ENCODE measurements around the gene MRPS2.

Gene MRPS2

GRCh38 chr9:135468854-135469521, 31.5 kb upstream of the MRPS2 start:
- H3K9me3 ChIP-seq (ENCODE audit: control insufficient read depth in 1 of 2, low read length in 2 of 2) = no peaks in the 10 kb centered on the region
- peaks cover 0 to 4% of the 10 kb centered on the region in 2 donors for H3K27me3 ChIP-seq (ENCODE audit: control insufficient read depth in 1 of 2, insufficient read depth in 2 of 2, low read length in 2 of 2)
- no peaks in the 10 kb centered on the region for H3K36me3 ChIP-seq (ENCODE audit: control insufficient read depth in 1 of 2, insufficient read depth in 2 of 2, low read length in 2 of 2)
- H3K4me1 ChIP-seq (ENCODE audit: control insufficient read depth in 1 of 2, insufficient read depth in 2 of 2, low read length in 2 of 2) = peaks cover 0 to 3% of the 10 kb centered on the region in 2 donors
- peak overlapping the region in 1 of 2 donors; percentile 43 for H3K4me3 ChIP-seq (ENCODE audit: low read depth in 1 of 2, low read length in 2 of 2)
- no peak overlapping the region for H3K27ac ChIP-seq (ENCODE audit: low read depth, low read length)
- H3K9ac ChIP-seq (ENCODE audit: low read depth in 1 of 2, low read length in 2 of 2) = no peak overlapping the region

GRCh38 chr9:135471791-135472640, 28.5 kb upstream of the MRPS2 start:
- Histone ChIP-seq H3K9ac (ENCODE audit: low read depth in 1 of 2, low read length in 2 of 2) (no peak overlapping the region), H3K27me3 (ENCODE audit: control insufficient read depth in 1 of 2, insufficient read depth in 2 of 2, low read length in 2 of 2) (peaks cover 0 to 4% of the 10 kb centered on the region in 2 donors)

DNA sequence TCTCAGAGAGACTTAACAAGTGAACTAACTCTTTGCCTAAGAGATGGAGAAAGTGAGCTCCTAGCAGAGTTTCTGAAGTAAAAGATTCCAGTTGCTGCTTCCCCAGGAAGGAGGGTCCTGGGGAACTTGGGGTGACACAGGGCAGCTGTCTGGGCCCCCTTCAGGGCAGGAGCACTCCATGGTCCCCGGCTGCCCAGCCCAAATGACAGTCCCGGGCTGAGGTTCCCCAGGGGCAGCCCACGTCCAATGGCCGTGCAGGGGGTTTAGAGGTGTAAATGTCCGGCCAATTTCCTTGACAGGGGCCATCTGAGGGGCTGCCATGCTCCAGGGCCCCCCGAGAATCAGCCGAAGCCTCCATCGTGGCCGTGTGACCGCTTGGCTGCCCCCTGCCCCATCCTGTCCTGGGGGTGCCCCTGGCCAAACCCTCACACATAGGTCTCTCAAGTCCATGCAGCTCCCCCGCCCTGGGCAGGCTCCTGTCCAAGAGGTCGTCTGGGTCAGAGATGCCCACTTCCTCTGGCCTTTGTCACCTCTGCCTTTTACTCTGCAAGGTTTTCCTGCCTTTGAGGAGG, 26.4 kb upstream of the MRPS2 start:
- no peaks in the 10 kb centered on the region for H3K36me3 ChIP-seq (ENCODE audit: control insufficient read depth in 1 of 2, insufficient read depth in 2 of 2, low read length in 2 of 2)
- H3K27ac ChIP-seq (ENCODE audit: low read depth, low read length) = no peak overlapping the region
- no peaks in the 10 kb centered on the region for H3K9me3 ChIP-seq (ENCODE audit: control insufficient read depth in 1 of 2, low read length in 2 of 2)
- H3K27me3 ChIP-seq (ENCODE audit: control insufficient read depth in 1 of 2, insufficient read depth in 2 of 2, low read length in 2 of 2) = peaks cover 0 to 4% of the 10 kb centered on the region in 2 donors
- H3K9ac ChIP-seq (ENCODE audit: low read depth in 1 of 2, low read length in 2 of 2) = no peak overlapping the region
- peaks cover 3 to 4% of the 10 kb centered on the region in 2 donors for H3K4me1 ChIP-seq (ENCODE audit: control insufficient read depth in 1 of 2, insufficient read depth in 2 of 2, low read length in 2 of 2)
- no peak overlapping the region for H3K4me3 ChIP-seq (ENCODE audit: low read depth in 1 of 2, low read length in 2 of 2)

More at GRCh38 chr9:135471791-135472640, 28.5 kb upstream of the MRPS2 start:
- no peak overlapping the region for H3K4me3 ChIP-seq (ENCODE audit: low read depth in 1 of 2, low read length in 2 of 2)
- H3K27ac ChIP-seq (ENCODE audit: low read depth, low read length) = no peak overlapping the region
- H3K36me3 ChIP-seq (ENCODE audit: control insufficient read depth in 1 of 2, insufficient read depth in 2 of 2, low read length in 2 of 2) = no peaks in the 10 kb centered on the region
- no peaks in the 10 kb centered on the region for H3K9me3 ChIP-seq (ENCODE audit: control insufficient read depth in 1 of 2, low read length in 2 of 2)
- peaks cover 0 to 3% of the 10 kb centered on the region in 2 donors for H3K4me1 ChIP-seq (ENCODE audit: control insufficient read depth in 1 of 2, insufficient read depth in 2 of 2, low read length in 2 of 2)

DNA sequence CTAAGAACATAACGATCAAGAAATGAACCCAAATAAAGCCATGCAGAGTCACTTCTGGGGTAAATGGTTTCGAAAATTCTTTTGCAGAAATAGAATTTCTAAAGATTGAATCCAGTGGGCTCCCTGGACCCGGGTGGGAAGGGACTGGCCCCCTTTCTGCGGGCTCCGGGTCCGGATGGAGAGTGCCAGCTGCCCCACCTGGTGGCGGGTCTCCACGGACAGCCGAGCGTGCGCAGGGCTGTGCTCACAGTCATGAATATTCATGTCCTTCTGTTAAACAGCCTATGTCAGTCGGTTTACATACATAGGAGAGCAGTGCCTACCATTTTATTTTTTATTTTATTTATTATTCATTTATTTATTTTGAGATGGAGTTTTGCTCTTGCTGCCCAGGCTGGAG, 25.6 kb upstream of the MRPS2 start:
- H3K27ac ChIP-seq (ENCODE audit: low read depth, low read length) = no peak overlapping the region
- no peak overlapping the region for H3K4me3 ChIP-seq (ENCODE audit: low read depth in 1 of 2, low read length in 2 of 2)
- no peaks in the 10 kb centered on the region for H3K9me3 ChIP-seq (ENCODE audit: control insufficient read depth in 1 of 2, low read length in 2 of 2)
- no peaks in the 10 kb centered on the region for H3K36me3 ChIP-seq (ENCODE audit: control insufficient read depth in 1 of 2, insufficient read depth in 2 of 2, low read length in 2 of 2)
- peaks cover 0 to 4% of the 10 kb centered on the region in 2 donors for H3K4me1 ChIP-seq (ENCODE audit: control insufficient read depth in 1 of 2, insufficient read depth in 2 of 2, low read length in 2 of 2)
- H3K9ac ChIP-seq (ENCODE audit: low read depth in 1 of 2, low read length in 2 of 2) = no peak overlapping the region
- peaks cover 0 to 4% of the 10 kb centered on the region in 2 donors for H3K27me3 ChIP-seq (ENCODE audit: control insufficient read depth in 1 of 2, insufficient read depth in 2 of 2, low read length in 2 of 2)

DNA sequence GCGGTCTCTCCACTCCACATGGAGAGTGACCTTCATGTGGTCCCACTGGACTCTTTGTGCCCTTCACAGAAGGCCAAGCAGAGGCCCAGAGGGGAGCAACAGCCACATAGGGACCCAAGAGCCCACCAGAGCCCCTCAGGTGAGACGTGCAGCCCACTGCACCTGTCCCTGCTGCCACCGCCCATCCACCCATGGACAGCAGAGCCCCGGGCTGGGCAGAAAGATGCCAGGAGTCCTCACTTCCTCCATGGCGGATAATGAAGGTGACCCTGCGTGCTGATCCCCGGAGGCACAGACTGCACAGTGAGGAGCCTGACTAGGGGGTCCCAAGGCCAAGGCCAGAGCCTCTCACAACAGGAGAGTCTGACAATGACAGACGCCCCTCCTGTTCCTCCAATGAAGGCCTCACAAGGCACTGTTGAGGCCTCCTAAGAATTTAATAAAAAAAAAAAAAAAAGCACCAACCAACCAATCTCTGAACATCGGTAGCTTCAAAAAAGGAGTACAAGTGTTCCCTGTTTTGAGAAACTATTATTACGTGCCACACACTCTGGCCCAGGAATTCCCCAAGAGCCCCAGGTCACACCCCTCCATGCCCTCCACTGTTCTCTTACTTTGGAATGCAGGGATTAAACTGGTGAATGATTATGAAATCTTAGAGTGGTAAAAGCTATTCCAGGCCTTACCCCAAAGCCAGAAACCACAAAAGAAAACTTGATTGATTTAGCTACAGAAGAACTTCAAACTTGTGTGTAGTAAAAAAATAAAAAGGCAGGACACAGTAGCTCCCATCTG, 23.7 kb upstream of the MRPS2 start:
- Histone ChIP-seq H3K4me3 (ENCODE audit: low read depth in 1 of 2, low read length in 2 of 2) (no peak overlapping the region), H3K27me3 (ENCODE audit: control insufficient read depth in 1 of 2, insufficient read depth in 2 of 2, low read length in 2 of 2) (no peaks in the 10 kb centered on the region), H3K9me3 (ENCODE audit: control insufficient read depth in 1 of 2, low read length in 2 of 2) (no peaks in the 10 kb centered on the region), H3K4me1 (ENCODE audit: control insufficient read depth in 1 of 2, insufficient read depth in 2 of 2, low read length in 2 of 2) (peaks cover 5 to 12% of the 10 kb centered on the region in 2 donors), H3K36me3 (ENCODE audit: control insufficient read depth in 1 of 2, insufficient read depth in 2 of 2, low read length in 2 of 2) (no peaks in the 10 kb centered on the region), H3K27ac (ENCODE audit: low read depth, low read length) (no peak overlapping the region), H3K9ac (ENCODE audit: low read depth in 1 of 2, low read length in 2 of 2) (no peak overlapping the region)

DNA sequence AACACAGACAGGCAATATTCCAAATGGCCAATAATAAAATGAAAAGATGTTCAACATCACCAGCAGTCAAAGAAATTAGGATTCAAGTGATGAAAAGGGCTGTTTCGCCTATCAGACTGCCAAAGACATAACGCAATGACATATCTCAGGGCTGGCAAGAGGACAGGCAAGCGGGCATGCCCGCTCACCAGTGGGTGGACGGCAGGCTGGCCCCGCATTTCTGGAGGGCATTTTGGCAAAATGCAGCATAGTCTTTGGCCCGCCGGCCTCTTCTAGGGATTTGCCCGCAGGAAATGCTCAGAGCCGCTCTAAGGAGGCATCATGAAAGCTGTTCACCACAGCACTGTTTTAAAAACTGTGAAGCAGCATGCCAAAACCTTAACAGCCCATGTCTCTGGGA, 22.3 kb upstream of the MRPS2 start:
- peaks cover 5 to 12% of the 10 kb centered on the region in 2 donors for H3K4me1 ChIP-seq (ENCODE audit: control insufficient read depth in 1 of 2, insufficient read depth in 2 of 2, low read length in 2 of 2)
- no peaks in the 10 kb centered on the region for H3K36me3 ChIP-seq (ENCODE audit: control insufficient read depth in 1 of 2, insufficient read depth in 2 of 2, low read length in 2 of 2)
- H3K9me3 ChIP-seq (ENCODE audit: control insufficient read depth in 1 of 2, low read length in 2 of 2) = no peaks in the 10 kb centered on the region
- H3K27ac ChIP-seq (ENCODE audit: low read depth, low read length) = no peak overlapping the region
- H3K27me3 ChIP-seq (ENCODE audit: control insufficient read depth in 1 of 2, insufficient read depth in 2 of 2, low read length in 2 of 2) = no peaks in the 10 kb centered on the region
- H3K4me3 ChIP-seq (ENCODE audit: low read depth in 1 of 2, low read length in 2 of 2) = no peak overlapping the region
- no peak overlapping the region for H3K9ac ChIP-seq (ENCODE audit: low read depth in 1 of 2, low read length in 2 of 2)

- H3K4me1 ChIP-seq (ENCODE audit: control insufficient read depth in 1 of 2, insufficient read depth in 2 of 2, low read length in 2 of 2) = peaks cover 5 to 12% of the 10 kb centered on the region in 2 donors
- H3K9ac ChIP-seq (ENCODE audit: low read depth in 1 of 2, low read length in 2 of 2) = peak overlapping the region in 1 of 2 donors; percentile 32
- H3K36me3 ChIP-seq (ENCODE audit: control insufficient read depth in 1 of 2, insufficient read depth in 2 of 2, low read length in 2 of 2) = peaks cover 0 to under 1% of the 10 kb centered on the region in 2 donors
- peak overlapping the region; percentile 50 to 56 for H3K4me3 ChIP-seq (ENCODE audit: low read depth in 1 of 2, low read length in 2 of 2)
- H3K9me3 ChIP-seq (ENCODE audit: control insufficient read depth in 1 of 2, low read length in 2 of 2) = no peaks in the 10 kb centered on the region
- H3K27ac ChIP-seq (ENCODE audit: low read depth, low read length) = peak overlapping the region; percentile 66
- no peaks in the 10 kb centered on the region for H3K27me3 ChIP-seq (ENCODE audit: control insufficient read depth in 1 of 2, insufficient read depth in 2 of 2, low read length in 2 of 2)
These were observed 21.5 kb upstream of the MRPS2 start for GRCh38 chr9:135478829-135479468.

GRCh38 chr9:135479469-135480052, 20.9 kb upstream of the MRPS2 start, which contains the start of gene PPP1R26:
Gene PPP1R26, plus strand, starts transcription at chr9:135479782. Its CDS starts 4,729 bp downstream, at chr9:135484511.
- peak within 1 kb of the TSS; percentile 56 to 60 for H3K9ac ChIP-seq (ENCODE audit: low read depth in 1 of 2, low read length in 2 of 2)

More at GRCh38 chr9:135479469-135480052, 20.9 kb upstream of the MRPS2 start, which contains the start of gene PPP1R26:
- Histone ChIP-seq H3K4me3 (ENCODE audit: low read depth in 1 of 2, low read length in 2 of 2) (peak within 1 kb of the TSS; percentile 73 to 76), H3K27me3 (ENCODE audit: control insufficient read depth in 1 of 2, insufficient read depth in 2 of 2, low read length in 2 of 2) (no peaks in the 10 kb centered on the region), H3K27ac (ENCODE audit: low read depth, low read length) (peak within 1 kb of the TSS; percentile 66), H3K4me1 (ENCODE audit: control insufficient read depth in 1 of 2, insufficient read depth in 2 of 2, low read length in 2 of 2) (peaks cover 5 to 12% of the 10 kb centered on the region in 2 donors), H3K9me3 (ENCODE audit: control insufficient read depth in 1 of 2, low read length in 2 of 2) (no peaks in the 10 kb centered on the region), H3K36me3 (ENCODE audit: control insufficient read depth in 1 of 2, insufficient read depth in 2 of 2, low read length in 2 of 2) (peaks cover 4 to 6% of the 10 kb centered on the region in 2 donors)

Data from duodenal mucosa (tissue), 2 donors.